GM12872 (cell line): Measurements from ENCODE around the gene RAET1L.

Source experiments
- TF ChIP-seq, protein P1 (sequence below): IDR thresholded peaks from 3 replicates; pipeline ENCODE4 v1.5.1; 2011; ENCODE audit warnings: low read depth, mild to moderate bottlenecking, low read length, moderate library complexity; ENCODE audit not compliant: insufficient read depth

The RAET1L gene

DNA sequence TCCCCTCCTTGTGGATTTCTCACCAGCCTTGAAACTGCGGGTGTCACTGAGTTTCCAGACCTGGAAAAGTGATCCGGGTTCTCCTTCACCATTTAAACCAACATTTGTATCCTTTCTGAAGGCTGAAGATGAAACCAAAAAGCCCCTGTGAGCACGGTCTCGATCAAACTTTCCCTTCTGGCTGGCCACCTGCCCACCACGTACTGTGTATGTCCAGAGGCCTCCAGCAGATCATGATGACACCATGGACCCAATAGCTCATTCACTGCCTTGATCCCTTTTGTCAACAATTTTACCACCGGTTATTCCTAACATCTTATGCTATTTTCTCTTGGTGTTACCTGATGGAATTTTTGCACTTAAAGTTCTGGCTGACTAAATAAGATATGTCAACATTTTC lies 46.0 kb downstream of the RAET1L start:
- TF ChIP-seq, protein P1, sequence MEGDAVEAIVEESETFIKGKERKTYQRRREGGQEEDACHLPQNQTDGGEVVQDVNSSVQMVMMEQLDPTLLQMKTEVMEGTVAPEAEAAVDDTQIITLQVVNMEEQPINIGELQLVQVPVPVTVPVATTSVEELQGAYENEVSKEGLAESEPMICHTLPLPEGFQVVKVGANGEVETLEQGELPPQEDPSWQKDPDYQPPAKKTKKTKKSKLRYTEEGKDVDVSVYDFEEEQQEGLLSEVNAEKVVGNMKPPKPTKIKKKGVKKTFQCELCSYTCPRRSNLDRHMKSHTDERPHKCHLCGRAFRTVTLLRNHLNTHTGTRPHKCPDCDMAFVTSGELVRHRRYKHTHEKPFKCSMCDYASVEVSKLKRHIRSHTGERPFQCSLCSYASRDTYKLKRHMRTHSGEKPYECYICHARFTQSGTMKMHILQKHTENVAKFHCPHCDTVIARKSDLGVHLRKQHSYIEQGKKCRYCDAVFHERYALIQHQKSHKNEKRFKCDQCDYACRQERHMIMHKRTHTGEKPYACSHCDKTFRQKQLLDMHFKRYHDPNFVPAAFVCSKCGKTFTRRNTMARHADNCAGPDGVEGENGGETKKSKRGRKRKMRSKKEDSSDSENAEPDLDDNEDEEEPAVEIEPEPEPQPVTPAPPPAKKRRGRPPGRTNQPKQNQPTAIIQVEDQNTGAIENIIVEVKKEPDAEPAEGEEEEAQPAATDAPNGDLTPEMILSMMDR: no peak

DNA sequence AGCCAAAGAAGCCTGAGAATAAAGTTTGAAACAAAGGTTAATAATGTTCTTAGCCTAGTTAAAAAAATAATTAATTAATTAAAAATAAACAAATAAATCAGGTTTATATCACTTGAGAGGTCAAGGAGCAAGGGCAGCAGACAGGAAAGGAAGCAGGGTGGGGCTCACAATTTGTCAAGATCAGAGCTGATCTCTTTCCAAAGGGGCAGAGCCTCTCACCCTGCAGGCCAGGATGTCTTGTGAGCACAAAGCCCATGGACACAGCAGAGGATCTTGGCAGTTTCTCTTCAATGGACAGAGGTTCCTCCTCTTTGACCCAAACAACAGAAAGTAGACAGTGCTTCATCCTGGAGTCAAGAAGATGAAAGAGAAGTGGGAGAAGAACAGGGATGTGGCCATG lies 46.7 kb downstream of the RAET1L start:
- TF ChIP-seq, protein P1: no peak

DNA sequence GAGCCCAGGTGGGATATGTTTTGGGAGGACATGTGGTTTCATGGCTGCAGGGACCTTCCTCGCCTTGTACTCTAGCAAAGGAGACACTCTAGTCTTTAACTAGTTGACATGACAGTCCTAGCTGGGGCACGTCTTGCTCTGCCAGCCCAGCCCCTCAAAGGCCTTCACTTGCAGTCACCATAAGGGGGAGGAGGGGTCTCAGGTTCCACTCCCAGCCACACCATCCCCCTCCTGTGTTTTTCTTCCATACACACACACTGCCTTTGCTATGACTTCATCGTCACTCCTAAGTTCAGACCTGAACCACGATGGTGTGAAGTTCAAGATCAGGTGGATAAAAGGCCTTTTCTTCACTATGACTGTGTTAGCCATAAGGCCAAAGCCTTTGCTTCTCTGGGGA lies 48.1 kb downstream of the RAET1L start:
- TF ChIP-seq, protein P1: no peak

DNA sequence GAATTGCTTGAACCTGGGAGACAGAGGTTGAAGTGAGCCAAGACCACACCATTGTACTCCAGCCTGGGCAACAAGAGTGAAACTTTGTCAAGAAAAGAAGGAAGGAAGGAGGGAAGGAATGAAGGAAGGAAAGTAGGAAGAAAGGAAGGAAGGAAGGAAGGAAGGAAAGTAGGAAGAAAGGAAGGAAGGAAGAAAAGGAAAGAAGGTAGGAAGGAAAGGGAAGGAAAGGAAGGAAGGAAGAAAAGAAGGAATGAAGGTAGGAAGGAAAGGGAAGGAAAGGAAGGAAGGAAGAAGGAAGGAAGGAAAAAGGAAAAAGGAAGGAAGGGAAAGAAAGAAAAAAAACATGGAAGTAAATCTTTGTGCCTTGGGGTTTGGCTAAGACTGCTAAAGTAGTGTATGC lies 49.9 kb downstream of the RAET1L start:
- TF ChIP-seq, protein P1: no peak

GRCh38 chr6:149974825-149975224 lies 50.5 kb downstream of the RAET1L start:
- TF ChIP-seq, protein P1: no peak

DNA sequence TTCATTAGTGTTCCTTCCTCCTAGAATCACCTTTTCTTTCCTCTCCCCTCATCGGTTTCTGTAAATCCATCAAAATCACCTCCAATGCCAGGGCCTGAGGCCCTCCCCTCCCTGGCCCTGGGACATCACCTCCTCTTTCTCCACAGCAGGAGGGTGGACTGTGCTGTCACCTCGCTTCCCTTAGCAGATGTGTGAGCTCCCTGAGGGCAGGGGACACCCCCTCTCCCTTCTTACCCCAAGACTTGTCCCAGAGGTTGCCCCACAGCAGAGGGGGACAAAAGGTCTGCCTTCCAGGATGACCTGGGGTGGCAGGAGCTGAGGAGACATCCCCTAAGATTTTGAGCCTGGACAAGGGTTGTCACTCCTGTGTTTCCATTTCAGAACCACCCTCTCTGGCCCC lies 55.7 kb downstream of the RAET1L start:
- TF ChIP-seq, protein P1: no peak
